H9 (cell line): ENCODE data around the gene SNAPC2. TPM values are rescaled to one million over a fixed set of nuclear protein-coding genes. Genes with fewer than 3 reads are reported as not detected.
A peak's percentile ranks its signal among the peaks of the same experiment; 100 is the strongest.

ENCODE experiments used
- DNase-seq: peaks from one replicate; pipeline ENCODE4 v3.0.0-alpha.2; 2017
- H2AFZ ChIP-seq: one replicate; pipeline ENCODE4 v1.6.1; 2013; ENCODE audit warnings: mild to moderate bottlenecking, low read length, control low read depth, moderate library complexity
- H2AK5ac ChIP-seq: 2 replicates; pipeline ENCODE4 v1.6.1; 2013; ENCODE audit warnings: low read length, control low read depth, mixed read lengths; ENCODE audit not compliant: insufficient read length
- H2BK120ac ChIP-seq: one replicate; pipeline ENCODE4 v1.6.1; 2013; ENCODE audit warnings: low read depth, mild to moderate bottlenecking, low read length, control low read depth, inconsistent platforms; ENCODE audit not compliant: poor library complexity, severe bottlenecking
- H2BK12ac ChIP-seq: 2 replicates; pipeline ENCODE4 v1.6.1; 2013; ENCODE audit warnings: low read length, control low read depth, mixed read lengths, low read depth; ENCODE audit not compliant: insufficient read length
- H2BK15ac ChIP-seq: 2 replicates; pipeline ENCODE4 v1.6.1; 2013; ENCODE audit warnings: low read depth, low read length, control low read depth
- H2BK20ac ChIP-seq: one replicate; pipeline ENCODE4 v1.6.1; 2013; ENCODE audit warnings: low read depth, mild to moderate bottlenecking, low read length, control low read depth, inconsistent platforms; ENCODE audit not compliant: poor library complexity, severe bottlenecking
- H2BK5ac ChIP-seq: 2 replicates; pipeline ENCODE4 v1.6.1; 2013; ENCODE audit warnings: low read length, control low read depth, mixed read lengths; ENCODE audit not compliant: insufficient read length
- H3K14ac ChIP-seq: 2 replicates; pipeline ENCODE4 v1.6.1; 2013; ENCODE audit warnings: low read length, control low read depth; ENCODE audit not compliant: insufficient read depth
- H3K18ac ChIP-seq: 2 replicates; pipeline ENCODE4 v1.6.1; 2013; ENCODE audit warnings: low read depth, mild to moderate bottlenecking, mixed read lengths, low read length, control low read depth; ENCODE audit not compliant: insufficient read length
- H3K23ac ChIP-seq: 2 replicates; pipeline ENCODE4 v1.6.1; 2013; ENCODE audit warnings: low read length, control low read depth, mixed read lengths, low read depth; ENCODE audit not compliant: insufficient read length
- H3K23me2 ChIP-seq: 2 replicates; pipeline ENCODE4 v1.6.1; 2013; ENCODE audit warnings: low read depth, mild to moderate bottlenecking, mixed read lengths, low read length, control low read depth; ENCODE audit not compliant: insufficient read length, poor library complexity, severe bottlenecking
- H3K27ac ChIP-seq: 2 replicates; pipeline ENCODE4 v1.5.1; 2013; ENCODE audit warnings: low read length, control low read depth, mixed read lengths, low read depth; ENCODE audit not compliant: insufficient read length
- H3K27me3 ChIP-seq: 2 replicates; pipeline ENCODE4 v1.6.1; 2013; ENCODE audit warnings: low read length, control low read depth, inconsistent platforms; ENCODE audit not compliant: insufficient read depth
- H3K4ac ChIP-seq: 2 replicates; pipeline ENCODE4 v1.6.1; 2013; ENCODE audit warnings: low read depth, mild to moderate bottlenecking, control low read depth, inconsistent platforms, low read length, moderate library complexity
- H3K4me1 ChIP-seq: 2 replicates; pipeline ENCODE4 v1.6.1; 2013; ENCODE audit warnings: low read length, control low read depth, inconsistent platforms; ENCODE audit not compliant: insufficient read depth
- H3K4me2 ChIP-seq: 2 replicates; pipeline ENCODE4 v1.6.1; 2013; ENCODE audit warnings: low read length, control low read depth, mixed read lengths; ENCODE audit not compliant: insufficient read length, insufficient read depth
- H3K56ac ChIP-seq: 2 replicates; pipeline ENCODE4 v1.6.1; 2013; ENCODE audit warnings: low read depth, mild to moderate bottlenecking, mixed read lengths, low read length, control low read depth; ENCODE audit not compliant: insufficient read length
- H3K79me1 ChIP-seq: 2 replicates; pipeline ENCODE4 v1.6.1; 2013; ENCODE audit warnings: low read depth, mild to moderate bottlenecking, moderate library complexity, low read length, control low read depth, inconsistent platforms; ENCODE audit not compliant: insufficient read depth, poor library complexity, severe bottlenecking
- H3K79me2 ChIP-seq: 2 replicates; pipeline ENCODE4 v1.6.1; 2013; ENCODE audit warnings: low read length, control low read depth, inconsistent platforms; ENCODE audit not compliant: insufficient read depth
- H3K9ac ChIP-seq: 2 replicates; pipeline ENCODE4 v1.6.1; 2013; ENCODE audit warnings: low read length, control low read depth, mixed read lengths; ENCODE audit not compliant: insufficient read length; ENCODE audit errors: extremely low read depth
- H3K9me3 ChIP-seq: one replicate; pipeline ENCODE4 v1.6.1; 2013; ENCODE audit warnings: low read depth, low read length, inconsistent platforms; ENCODE audit not compliant: control insufficient read depth
- H3T11ph ChIP-seq: one replicate; pipeline ENCODE4 v1.6.1; 2013; ENCODE audit warnings: mild to moderate bottlenecking, low read length, control low read depth, inconsistent platforms
- H4K20me1 ChIP-seq: one replicate; pipeline ENCODE4 v1.6.1; 2013; ENCODE audit not compliant: control insufficient read depth, insufficient read length, insufficient read depth
- H4K5ac ChIP-seq: 2 replicates; pipeline ENCODE4 v1.6.1; 2013; ENCODE audit warnings: low read depth, mild to moderate bottlenecking, mixed read lengths, low read length, control low read depth; ENCODE audit not compliant: insufficient read length
- H4K8ac ChIP-seq: replicated peaks from 2 replicates; pipeline ENCODE4 v1.6.1; 2013; ENCODE audit warnings: low read length, control low read depth, mixed read lengths, low read depth; ENCODE audit not compliant: insufficient read length
- H4K91ac ChIP-seq: 2 replicates; pipeline ENCODE4 v1.6.1; 2013; ENCODE audit warnings: low read depth, mild to moderate bottlenecking, moderate library complexity, mixed read lengths, low read length, control low read depth; ENCODE audit not compliant: insufficient read length
- H3K27ac Mint-ChIP-seq, 3 experiments: 2 replicates in 2 of 3; 3 replicates in 1 of 3; pipeline ENCODE4 v1.8.0; 2020 to 2021; ENCODE audit warnings: mixed read lengths in 3 of 3, mild to moderate bottlenecking in 1 of 3, moderate library complexity in 1 of 3
- H3K27me3 Mint-ChIP-seq: 2 replicates; pipeline ENCODE4 v1.8.0; 2021; ENCODE audit warnings: low read depth, mild to moderate bottlenecking, moderate library complexity, mixed read lengths
- H3K36me3 Mint-ChIP-seq, 3 experiments: 2 replicates in 2 of 3; 3 replicates in 1 of 3; pipeline ENCODE4 v1.8.0; 2020 to 2021; ENCODE audit warnings: low read depth in 3 of 3, mixed read lengths in 3 of 3; ENCODE audit not compliant: insufficient read depth in 1 of 3
- H3K4me1 Mint-ChIP-seq, 2 experiments: 2 replicates each; pipeline ENCODE4 v1.8.0; 2020; ENCODE audit warnings: mixed read lengths in 2 of 2
- H3K4me3 Mint-ChIP-seq, 2 experiments: 2 replicates in 1 of 2; 3 replicates in 1 of 2; pipeline ENCODE4 v1.8.0; 2020 to 2021; ENCODE audit warnings: mild to moderate bottlenecking in 2 of 2, mixed read lengths in 2 of 2, moderate library complexity in 1 of 2
- H3K9me3 Mint-ChIP-seq, 2 experiments: 2 replicates in 1 of 2; 3 replicates in 1 of 2; pipeline ENCODE4 v1.8.0; 2020; ENCODE audit warnings: mild to moderate bottlenecking in 2 of 2, mixed read lengths in 2 of 2, moderate library complexity in 1 of 2
- WGBS: extraction: QIAGEN DNeasy Blood & Tissue Kit; methylation state at CpG from one replicate; pipeline ENCODE4 v1.1.7; 2013; ENCODE audit warnings: missing lambda C conversion rate, low lambda C conversion rate, mixed read lengths; ENCODE audit not compliant: insufficient read length; ENCODE audit errors: extremely low coverage; 5-methylcytosine and 5-hydroxymethylcytosine counted together
- total RNA-seq: library from RNA; stranded (reverse); gene quantifications from 2 replicates; pipeline ENCODE4 v1.2.1, GENCODE V29; 2021
- TF ChIP-seq, protein P1 (sequence below): fragments of 200-600 bp; sonication (generic); conservative IDR thresholded peaks from 3 replicates; pipeline ENCODE4 v1.8.0; 2021; ENCODE audit warnings: antibody characterized with exemption, mild to moderate bottlenecking

The SNAPC2 gene
- total RNA-seq, 1 experiment from 2014 or later: 17.8 TPM

DNA sequence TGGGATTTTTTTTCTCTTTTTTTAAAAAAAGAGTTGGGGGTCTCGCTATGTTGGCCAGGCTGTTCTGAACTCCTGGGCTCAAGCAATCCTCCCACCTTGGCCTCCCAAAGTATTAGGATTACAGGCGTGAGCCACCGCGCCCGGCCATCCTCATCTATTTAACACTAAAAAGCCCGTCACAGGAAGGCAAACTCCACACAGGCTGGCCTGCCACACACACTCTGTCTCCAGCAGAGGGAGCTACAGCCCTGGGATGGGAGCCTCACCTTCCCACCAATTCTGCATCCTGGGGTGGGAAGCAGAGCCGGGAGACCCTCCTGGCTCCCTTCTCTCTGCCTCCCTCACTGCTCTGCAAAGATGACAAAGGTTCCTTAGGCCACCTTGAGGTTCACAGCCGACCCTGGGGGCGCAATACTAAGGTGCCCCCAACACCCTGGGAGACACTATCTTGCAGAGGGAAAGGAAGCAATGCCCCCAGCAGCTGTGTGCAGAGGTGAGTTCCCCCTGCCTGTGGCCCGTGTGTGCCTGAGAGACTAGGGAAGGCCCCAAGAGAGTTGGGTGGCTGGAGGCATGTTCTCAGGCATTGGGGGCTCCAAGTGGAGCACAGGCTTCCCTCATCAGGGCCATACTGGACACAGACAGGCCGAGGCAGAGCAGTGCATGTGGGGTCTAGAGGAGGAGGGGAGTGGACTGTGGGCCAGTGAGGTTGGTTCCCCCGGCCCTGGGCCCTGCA is 50.7 kb downstream of the SNAPC2 start:
- Histone ChIP-seq H4K91ac (no peak overlapping the region), H4K20me1 (no peaks in the 10 kb centered on the region), H3K27me3 (no peaks in the 10 kb centered on the region), H3K27ac (no peak overlapping the region), H2BK5ac (no peak overlapping the region), H2BK12ac (no peak overlapping the region), H3K9me3 (no peaks in the 10 kb centered on the region), H3K14ac (no peak overlapping the region), H4K5ac (no peak overlapping the region), H3K79me1 (no peaks in the 10 kb centered on the region), H3K56ac (no peak overlapping the region), H4K8ac (no peak overlapping the region), H2BK20ac (no peak overlapping the region), H3K18ac (no peak overlapping the region), H2AFZ (no peak overlapping the region), H2BK15ac (no peak overlapping the region), H3T11ph (no peak overlapping the region), H3K9ac (no peak overlapping the region), H3K23ac (no peak overlapping the region), H3K4ac (no peak overlapping the region), H3K23me2 (no peaks in the 10 kb centered on the region), H2AK5ac (no peak overlapping the region), H2BK120ac (no peak overlapping the region), H3K4me1 (no peaks in the 10 kb centered on the region), H3K79me2 (no peaks in the 10 kb centered on the region), H3K4me2 (no peak overlapping the region)
- TF ChIP-seq, protein P1, sequence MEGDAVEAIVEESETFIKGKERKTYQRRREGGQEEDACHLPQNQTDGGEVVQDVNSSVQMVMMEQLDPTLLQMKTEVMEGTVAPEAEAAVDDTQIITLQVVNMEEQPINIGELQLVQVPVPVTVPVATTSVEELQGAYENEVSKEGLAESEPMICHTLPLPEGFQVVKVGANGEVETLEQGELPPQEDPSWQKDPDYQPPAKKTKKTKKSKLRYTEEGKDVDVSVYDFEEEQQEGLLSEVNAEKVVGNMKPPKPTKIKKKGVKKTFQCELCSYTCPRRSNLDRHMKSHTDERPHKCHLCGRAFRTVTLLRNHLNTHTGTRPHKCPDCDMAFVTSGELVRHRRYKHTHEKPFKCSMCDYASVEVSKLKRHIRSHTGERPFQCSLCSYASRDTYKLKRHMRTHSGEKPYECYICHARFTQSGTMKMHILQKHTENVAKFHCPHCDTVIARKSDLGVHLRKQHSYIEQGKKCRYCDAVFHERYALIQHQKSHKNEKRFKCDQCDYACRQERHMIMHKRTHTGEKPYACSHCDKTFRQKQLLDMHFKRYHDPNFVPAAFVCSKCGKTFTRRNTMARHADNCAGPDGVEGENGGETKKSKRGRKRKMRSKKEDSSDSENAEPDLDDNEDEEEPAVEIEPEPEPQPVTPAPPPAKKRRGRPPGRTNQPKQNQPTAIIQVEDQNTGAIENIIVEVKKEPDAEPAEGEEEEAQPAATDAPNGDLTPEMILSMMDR: peak; percentile 96
- no peak overlapping the region for H3K4me3 Mint-ChIP-seq
- no peaks in the 10 kb centered on the region for H3K27me3 Mint-ChIP-seq
- WGBS: no CpG with 5 or more reads among the region's 12 CpGs
- H3K4me1 Mint-ChIP-seq: peaks cover 17 to 23% of the 10 kb centered on the region in 2 experiments
- H3K9me3 Mint-ChIP-seq: no peaks in the 10 kb centered on the region
- H3K36me3 Mint-ChIP-seq: peaks cover 35 to 78% (median 63%) of the 10 kb centered on the region in 3 experiments
- DNase-seq: peak; percentile 84
- peak overlapping the region; percentile 55 to 90 (median 73); a peak in 5 of 7 replicates for H3K27ac Mint-ChIP-seq
